Suppressor macrophage treated with lipopolysaccharide for 4 hours (primary cell): ENCODE measurements around the gene CEP290.

ENCODE experiments used
- DNase-seq: peaks from one replicate; pipeline ENCODE4 v3.0.0-alpha.2; 2020

CEP290 gene

DNA sequence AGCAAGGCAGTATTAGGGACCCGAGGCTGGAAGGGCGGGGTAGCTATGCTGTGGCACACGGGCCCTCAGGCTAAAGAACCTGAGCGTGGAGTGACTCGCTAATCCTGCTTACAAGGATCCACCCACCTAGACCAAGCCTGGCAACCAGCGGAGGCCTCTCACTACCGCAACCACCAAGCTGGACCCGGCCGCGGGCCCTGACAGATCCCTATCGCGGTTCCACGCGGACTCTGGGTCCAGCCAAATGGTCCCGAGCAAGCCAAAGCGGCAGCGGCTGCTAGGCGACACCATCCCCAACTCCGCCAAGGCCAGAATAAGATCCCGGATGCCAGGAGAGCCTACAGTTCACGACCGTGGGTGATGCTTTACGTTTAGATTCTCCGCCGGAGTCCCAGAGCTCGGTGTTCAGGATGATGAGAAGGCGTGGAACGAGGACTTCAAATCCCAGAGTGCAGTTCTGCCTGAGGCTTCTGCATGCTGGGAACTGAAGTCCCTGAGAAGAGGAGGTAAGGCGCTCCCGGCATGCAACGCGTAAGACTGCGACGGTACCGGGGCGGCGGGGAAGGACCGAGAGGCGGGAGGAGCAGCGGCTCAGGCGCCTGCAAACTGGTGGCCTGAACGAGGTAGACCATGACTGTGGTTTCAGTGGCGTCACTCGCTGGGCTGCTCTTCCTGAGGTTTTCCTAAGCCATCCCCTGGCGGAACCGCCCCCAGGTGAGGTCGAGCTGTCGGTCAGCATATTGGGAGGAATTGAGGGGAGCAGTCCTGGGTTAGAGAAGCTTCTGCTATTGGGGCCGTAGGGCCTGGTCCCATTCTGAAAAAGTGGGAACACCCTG lies at the start of gene CEP290, which contains the start of gene TMTC3:
Gene CEP290 (minus strand): TSS at position 315 of the 836 bp plus-strand sequence. CDS start 781 bp downstream, outside the sequence.
Gene TMTC3 (plus strand): TSS at position 534 of the 836 bp plus-strand sequence. CDS start 6,009 bp downstream, outside the sequence.
- DNase-seq, result peak; percentile 97

DNA sequence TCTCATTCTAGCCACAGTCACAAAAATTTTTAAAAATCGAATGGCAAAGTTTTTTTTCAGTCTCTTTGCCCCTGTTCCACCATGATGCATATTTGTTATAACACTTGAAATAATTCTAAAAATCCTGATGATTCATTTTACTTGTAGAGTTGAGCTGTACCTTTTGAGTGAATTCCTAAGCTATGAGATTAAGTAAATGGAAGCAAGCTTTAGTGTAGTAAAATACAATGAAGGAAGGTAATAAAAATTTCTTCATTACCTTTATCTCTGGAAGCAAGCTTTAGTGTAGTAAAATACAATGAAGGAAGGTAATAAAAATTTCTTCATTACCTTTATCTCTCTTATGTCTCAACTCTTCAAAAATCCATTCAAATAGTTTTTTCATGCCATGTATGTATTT lies 46.3 kb upstream of the CEP290 start:
- no peak for DNase-seq

GRCh38 chr12:88187571-88187970 lies 45.7 kb upstream of the CEP290 start:
- DNase-seq, result no peak

- DNase-seq, result peak; percentile 39
These were observed 44.1 kb upstream of the CEP290 start for GRCh38 chr12:88185988-88186387.

- no peak for DNase-seq
These were observed 43.4 kb upstream of the CEP290 start for GRCh38 chr12:88185279-88185678.

DNA sequence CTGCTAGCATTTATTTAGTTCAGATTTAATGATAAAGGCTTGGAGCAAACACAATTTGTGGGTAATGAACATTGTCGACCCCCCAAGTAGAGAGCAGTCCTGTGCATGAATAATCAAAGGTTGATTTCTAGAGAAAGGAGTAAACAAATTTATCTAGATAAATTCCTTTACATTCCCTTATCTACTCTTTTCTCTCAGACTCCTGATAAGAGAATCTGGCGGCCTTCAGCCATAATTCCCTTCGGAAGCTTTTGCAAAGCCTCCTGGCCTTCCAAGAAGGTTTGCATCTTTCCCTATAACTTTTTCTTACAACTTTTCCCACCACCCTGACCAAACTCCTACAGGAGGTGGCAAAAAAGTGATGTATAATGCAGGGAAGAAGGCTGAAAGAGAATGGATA lies 42.3 kb upstream of the CEP290 start:
- no peak for DNase-seq

GRCh38 chr12:88182416-88182815 lies 40.5 kb upstream of the CEP290 start:
- DNase-seq, result no peak

- DNase-seq, result no peak
These were observed 40.0 kb upstream of the CEP290 start for GRCh38 chr12:88181881-88182280.

GRCh38 chr12:88179436-88180014 lies 37.6 kb upstream of the CEP290 start:
- no peak for DNase-seq

GRCh38 chr12:88175544-88175943 lies 33.7 kb upstream of the CEP290 start:
- DNase-seq, result no peak

DNA sequence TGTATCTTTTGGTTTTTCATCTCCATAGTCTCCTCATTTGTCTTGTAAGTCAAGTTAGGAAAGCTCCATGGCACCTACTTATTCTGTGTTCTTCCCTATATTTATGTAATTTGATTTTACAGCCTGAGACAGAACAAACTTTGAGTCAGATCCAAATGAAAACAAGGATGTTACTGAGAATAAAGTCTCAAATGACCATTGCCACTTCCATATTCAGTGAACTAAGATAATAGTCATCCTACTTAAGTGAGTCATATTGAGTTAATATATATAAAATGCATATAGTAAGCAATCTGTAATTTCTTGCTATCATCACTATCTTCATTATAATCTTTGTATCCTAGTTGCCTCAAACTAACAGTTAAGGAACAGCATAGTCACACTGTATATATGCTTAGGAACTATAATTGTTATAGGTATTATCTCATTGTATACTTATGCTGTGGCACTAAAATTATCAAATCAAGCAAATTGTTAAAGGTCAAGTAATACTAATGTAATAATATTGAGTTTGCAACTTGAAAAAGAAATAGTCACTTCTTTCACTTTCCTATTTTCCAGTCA lies 31.0 kb upstream of the CEP290 start:
- DNase-seq, result peak; percentile 22

DNA sequence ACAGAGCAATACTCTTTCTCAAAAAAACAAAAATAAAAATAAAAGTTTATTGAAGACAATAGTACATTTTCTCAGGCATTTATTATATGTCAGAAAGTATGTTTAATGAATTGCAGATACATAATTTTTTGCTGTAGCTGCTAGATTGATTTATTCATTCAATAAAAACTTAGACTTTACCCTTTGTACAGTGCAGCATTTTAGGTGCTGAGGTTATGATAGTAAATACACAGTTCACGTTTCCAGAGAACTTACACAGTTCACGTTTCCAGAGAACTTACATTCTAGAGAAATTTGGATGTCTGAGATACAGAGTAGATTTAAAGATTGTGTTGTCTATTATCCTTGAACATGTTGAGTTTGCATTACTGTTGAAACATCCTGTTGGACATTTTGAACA lies 25.5 kb upstream of the CEP290 start:
- no peak for DNase-seq

DNA sequence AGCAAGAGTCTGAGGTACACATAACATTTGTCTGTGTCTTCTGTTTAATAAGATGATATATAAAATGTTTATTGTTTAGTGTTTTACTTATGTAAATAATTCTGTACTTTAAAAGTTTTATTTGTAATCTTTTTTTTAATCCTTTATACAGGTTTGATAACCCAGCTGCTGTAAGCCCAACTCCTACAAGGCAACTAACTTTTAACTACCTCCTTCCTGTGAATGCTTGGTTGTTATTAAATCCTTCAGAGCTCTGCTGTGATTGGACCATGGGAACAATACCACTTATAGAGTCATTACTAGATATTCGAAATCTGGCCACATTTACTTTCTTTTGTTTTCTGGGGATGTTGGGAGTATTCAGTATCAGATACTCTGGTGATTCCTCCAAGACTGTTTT lies 24.3 kb upstream of the CEP290 start:
- DNase-seq, result no peak

DNA sequence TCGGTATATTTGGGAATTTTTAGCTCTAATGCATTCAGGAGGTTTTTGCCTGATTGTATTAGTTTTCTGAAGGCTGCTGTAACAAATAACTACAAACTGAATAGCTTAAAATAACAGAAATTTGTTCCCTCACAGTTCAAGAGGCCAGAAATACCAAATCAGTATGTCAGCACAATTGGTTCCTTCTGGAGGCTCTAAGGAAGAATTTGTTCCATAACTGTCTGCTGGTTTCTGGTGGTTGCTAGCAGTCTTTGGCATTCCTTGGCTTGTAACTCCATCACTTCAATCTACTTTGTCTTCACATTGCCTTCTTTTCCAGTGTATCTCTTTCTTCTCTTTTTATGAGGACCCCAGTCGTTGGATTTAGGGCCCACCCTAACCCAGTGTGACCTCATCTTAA lies 21.5 kb upstream of the CEP290 start:
- no peak for DNase-seq

GRCh38 chr12:88156075-88156654 lies 14.3 kb upstream of the CEP290 start:
- no peak for DNase-seq

DNA sequence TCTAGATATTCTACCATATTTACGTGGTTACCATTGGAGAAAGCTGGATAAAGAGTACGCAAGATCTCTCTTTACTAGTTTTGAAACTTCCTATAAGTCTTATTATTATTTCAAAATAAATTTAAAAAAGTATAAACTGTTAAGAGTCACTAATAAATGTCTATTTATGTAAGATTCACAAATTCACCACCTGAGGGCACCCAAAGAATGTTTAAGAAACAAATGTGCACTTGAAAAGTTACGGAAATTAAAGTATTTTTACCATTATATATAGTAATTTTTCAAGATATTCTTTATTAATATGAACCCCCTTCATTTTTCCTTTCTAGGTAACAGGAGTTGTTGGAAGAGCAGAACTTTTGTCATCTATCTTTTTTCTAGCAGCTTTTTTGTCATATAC lies 12.1 kb upstream of the CEP290 start:
- DNase-seq, result peak; percentile 45

DNA sequence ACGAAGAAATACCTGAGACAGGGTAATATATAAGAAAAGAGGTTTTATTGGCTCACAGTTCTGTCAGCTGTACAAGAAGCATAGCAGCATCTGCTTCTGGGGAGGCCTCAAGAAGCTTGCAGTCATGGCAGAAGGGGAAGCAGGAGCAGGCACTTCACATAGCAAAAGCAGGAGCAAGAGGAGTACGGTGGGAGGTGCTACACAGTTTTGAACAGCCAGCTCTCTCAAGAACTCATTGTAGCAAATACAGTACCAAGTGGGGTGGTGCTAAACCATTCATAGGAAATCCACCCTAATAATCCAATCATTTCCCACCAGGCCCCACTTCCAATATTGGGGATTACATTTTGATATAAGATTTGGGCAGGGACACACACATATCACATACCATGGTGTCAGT lies 8.2 kb upstream of the CEP290 start:
- DNase-seq, result no peak

DNA sequence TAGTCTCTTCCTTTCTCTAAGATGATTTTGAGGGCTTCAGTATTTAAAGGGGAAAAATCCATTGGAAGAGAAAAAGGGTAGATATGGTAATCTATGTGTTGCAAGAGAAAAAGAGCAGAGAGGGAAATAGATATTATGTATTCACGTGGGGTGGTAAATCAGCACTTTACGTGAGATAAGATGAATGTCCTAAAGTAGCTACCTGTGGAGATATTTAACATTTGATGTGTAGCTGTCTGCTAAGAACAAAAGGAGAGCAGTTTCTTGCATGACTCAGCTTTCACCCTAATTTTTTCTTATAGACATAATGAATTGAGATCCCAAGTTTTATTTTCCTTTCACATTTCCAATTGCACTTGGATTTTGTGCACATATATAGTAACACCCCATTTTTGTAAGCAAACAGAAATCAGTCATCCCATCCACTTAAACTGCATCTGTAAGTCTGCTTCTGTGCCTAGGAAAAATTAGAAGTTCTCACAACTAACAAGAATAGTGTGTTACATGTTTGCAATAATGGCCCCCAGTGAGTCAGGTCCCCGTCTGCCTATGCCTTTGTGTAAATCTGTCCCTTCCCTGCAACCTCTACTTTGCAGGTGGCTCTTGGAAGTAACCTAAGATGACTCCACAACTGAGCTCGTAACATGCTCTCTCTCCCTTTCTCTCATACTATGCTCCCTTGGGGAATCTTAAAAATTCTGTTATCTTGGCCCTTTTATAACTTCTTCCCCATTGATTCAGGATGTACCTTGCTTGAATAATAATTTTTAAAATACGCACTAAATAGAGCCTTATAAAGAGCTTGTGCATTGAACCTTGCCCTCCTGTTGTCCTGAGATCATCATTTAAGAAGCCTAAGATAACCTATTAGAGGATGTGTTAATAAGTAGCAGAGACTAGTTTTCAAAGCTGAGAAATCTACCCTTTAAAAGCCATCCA lies 3.9 kb upstream of the CEP290 start:
- DNase-seq, result no peak

DNA sequence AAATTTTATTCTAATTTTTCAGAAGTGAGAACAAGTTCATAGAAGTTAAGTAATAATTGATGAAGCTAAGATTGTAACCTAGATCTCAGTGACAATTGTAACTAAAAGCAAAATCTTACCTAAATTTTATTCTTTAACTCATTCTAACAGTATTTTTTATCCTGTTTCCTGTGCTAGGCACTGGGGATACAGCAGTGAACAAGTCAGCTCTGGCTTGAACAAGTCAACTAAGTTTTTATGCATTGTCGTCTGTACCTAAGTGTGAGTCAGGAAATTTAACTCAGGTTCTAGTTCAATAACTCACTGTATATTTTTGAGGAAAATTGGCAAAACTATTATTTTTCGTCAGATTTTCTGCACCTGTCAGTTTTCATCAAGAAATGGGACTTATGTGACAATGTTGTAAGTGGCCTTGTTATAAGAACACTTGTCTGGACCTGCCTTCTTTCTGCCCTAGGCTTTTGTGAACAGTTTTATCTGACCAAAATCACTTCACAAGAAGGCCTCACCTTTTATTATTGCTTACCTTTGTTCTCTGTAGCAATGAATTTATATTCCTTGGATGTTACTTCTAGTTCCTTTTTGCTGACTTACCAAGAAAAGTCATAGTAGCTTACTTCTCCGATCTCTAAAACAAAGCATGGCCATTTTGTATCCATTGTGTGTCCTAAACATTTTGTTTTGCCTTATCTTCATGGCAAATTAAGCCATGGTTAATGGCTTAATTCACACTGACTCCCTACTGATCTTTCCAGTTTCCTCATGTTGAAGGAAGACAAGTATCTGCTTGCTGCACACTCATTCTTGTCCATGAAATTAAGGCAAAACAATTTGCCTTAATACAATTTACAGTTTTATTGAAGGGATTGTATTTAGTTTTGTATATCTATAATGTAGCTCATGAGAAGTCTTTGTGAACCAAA lies 2.9 kb upstream of the CEP290 start:
- no peak for DNase-seq

- DNase-seq, result no peak
These were observed 2.1 kb upstream of the CEP290 start for GRCh38 chr12:88144037-88144436.

GRCh38 chr12:88142610-88142991 lies 713 bp upstream of the CEP290 start:
- no peak for DNase-seq

GRCh38 chr12:88141425-88141773 lies 489 bp downstream of the CEP290 start:
- no peak for DNase-seq
